ENCODE measurements around the gene INS. TPM values are rescaled to one million over a fixed set of nuclear protein-coding genes. Genes with fewer than 3 reads are reported as not detected.

Gene INS
- total and polyA plus RNA-seq, 7 donors, result 0.65 to 2.8 TPM; not detected in 5

- no peak overlapping the region for H3K27ac ChIP-seq
- peak in 1 of 2 donors; percentile 44 for DNase-seq
- WGBS, 3 donors, result 84 to 91% (median 90%) methylated on average over 19 to 25 of the region's 25 CpGs
- intact Hi-C loops (cut with DNase I), result no loop called here
- H3K4me3 ChIP-seq, result no peak overlapping the region
- H3K9me3 ChIP-seq, result no peaks in the 10 kb centered on the region
- no peaks in the 10 kb centered on the region for H3K4me1 ChIP-seq
- TF ChIP-seq CTCF (IDR thresholded peaks at IDR 0.05), result no peak
- ATAC-seq, result no peak
- peaks cover 0 to 30% (median 6%) of the 10 kb centered on the region in 3 donors for H3K27me3 ChIP-seq (ENCODE audit: insufficient read depth in 3 of 3, low read length in 2 of 3)
- no peaks in the 10 kb centered on the region for H3K36me3 ChIP-seq (ENCODE audit: insufficient read depth in 1 of 2, low read depth in 1 of 2)
Observed at GRCh38 chr11:2129699-2130366, 31.2 kb downstream of the INS start.

GRCh38 chr11:2129308-2129698, 31.7 kb downstream of the INS start:
- no peaks in the 10 kb centered on the region for H3K4me1 ChIP-seq
- DNase-seq (peak in 1 of 2 donors; percentile 20), ATAC-seq (no peak)
- intact Hi-C loops (cut with DNase I), result no loop called here
- no peak overlapping the region for H3K27ac ChIP-seq
- no peaks in the 10 kb centered on the region for H3K9me3 ChIP-seq
- WGBS, 3 donors, result 82 to 94% (median 84%) methylated on average over 14 to 17 of the region's 17 CpGs
- TF ChIP-seq CTCF (IDR thresholded peaks at IDR 0.05), result no peak
- no peaks in the 10 kb centered on the region for H3K36me3 ChIP-seq (ENCODE audit: insufficient read depth in 1 of 2, low read depth in 1 of 2)
- no peak overlapping the region for H3K4me3 ChIP-seq
- peaks cover 0 to 25% (median 6%) of the 10 kb centered on the region in 3 donors for H3K27me3 ChIP-seq (ENCODE audit: insufficient read depth in 3 of 3, low read length in 2 of 3)

- WGBS, 3 donors, result 80 to 86% (median 83%) methylated on average over 12 of the region's 12 CpGs
- H3K27me3 ChIP-seq (ENCODE audit: insufficient read depth in 3 of 3, low read length in 2 of 3), result peaks cover 0 to 19% (median 6%) of the 10 kb centered on the region in 3 donors
- no peaks in the 10 kb centered on the region for H3K36me3 ChIP-seq (ENCODE audit: insufficient read depth in 1 of 2, low read depth in 1 of 2)
- H3K27ac ChIP-seq, result no peak overlapping the region
- intact Hi-C loops (cut with DNase I), result no loop called here
- no peak overlapping the region for H3K4me3 ChIP-seq
- no peak for TF ChIP-seq CTCF (IDR thresholded peaks at IDR 0.05)
- H3K4me1 ChIP-seq, result no peaks in the 10 kb centered on the region
- H3K9me3 ChIP-seq, result no peaks in the 10 kb centered on the region
- ATAC-seq (peak in 1 of 4 donors; percentile 16), DNase-seq (no peak)
Observed at GRCh38 chr11:2128511-2129307, 32.3 kb downstream of the INS start.

DNA sequence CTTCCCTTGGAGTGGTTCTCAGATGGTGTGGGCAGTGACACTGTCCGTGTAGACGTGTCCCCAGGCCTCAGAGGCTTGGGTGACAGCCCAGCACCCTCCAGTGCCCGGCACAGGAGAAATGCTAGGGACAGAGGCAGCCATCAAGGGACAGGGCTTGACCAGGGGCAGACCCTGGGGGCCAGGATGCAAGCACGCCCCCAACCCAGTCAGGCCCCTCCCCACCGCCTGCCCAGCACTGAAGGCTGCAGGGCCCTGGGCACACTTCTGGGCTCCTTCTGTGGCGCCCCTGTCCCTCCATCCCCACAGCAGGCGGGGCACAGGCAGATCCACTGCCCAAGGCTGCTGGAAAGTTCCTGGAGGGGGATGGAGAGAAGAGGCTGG, 32.9 kb downstream of the INS start:
- DNase-seq (peak in 1 of 2 donors; percentile 39), ATAC-seq (peak in 1 of 4 donors; percentile 14)
- no peak for TF ChIP-seq CTCF (IDR thresholded peaks at IDR 0.05)
- Histone ChIP-seq H3K4me1 (no peaks in the 10 kb centered on the region), H3K36me3 (ENCODE audit: insufficient read depth in 1 of 2, low read depth in 1 of 2) (no peaks in the 10 kb centered on the region), H3K9me3 (no peaks in the 10 kb centered on the region), H3K4me3 (no peak overlapping the region), H3K27ac (no peak overlapping the region), H3K27me3 (ENCODE audit: insufficient read depth in 3 of 3, low read length in 2 of 3) (peaks cover 0 to 15% (median 4%) of the 10 kb centered on the region in 3 donors)
- intact Hi-C loops (cut with DNase I), result no loop called here
- WGBS, 3 donors, result 72 to 81% (median 77%) methylated on average over 7 of the region's 7 CpGs

Measured in psoas muscle (tissue), 8 donors.